H1 (cell line): ENCODE measurements around the gene USHBP1.

ENCODE experiments used
- EZH2 ChIP-seq: fragments of 200-600 bp; sonication (generic); IDR thresholded peaks from 2 replicates; pipeline ENCODE4 v1.7.1; 2012; ENCODE audit warnings: low read depth, mild to moderate bottlenecking, moderate library complexity, low read length, inconsistent platforms; ENCODE audit not compliant: severe bottlenecking
- MAFK ChIP-seq: IDR thresholded peaks from 2 replicates; pipeline ENCODE4 v1.6.1; 2012; ENCODE audit warnings: low read depth, mild to moderate bottlenecking, improper control_type of control experiment, low read length
- POLR2A ChIP-seq, 2 experiments: IDR thresholded peaks; 1 replicate in 1 of 2; 2 replicates in 1 of 2; pipeline ENCODE4 v1.6.1; 2011; ENCODE audit warnings: low read depth in 2 of 2, low read length in 2 of 2, mild to moderate bottlenecking in 2 of 2; ENCODE audit errors: control extremely low read depth in 1 of 2

DNA sequence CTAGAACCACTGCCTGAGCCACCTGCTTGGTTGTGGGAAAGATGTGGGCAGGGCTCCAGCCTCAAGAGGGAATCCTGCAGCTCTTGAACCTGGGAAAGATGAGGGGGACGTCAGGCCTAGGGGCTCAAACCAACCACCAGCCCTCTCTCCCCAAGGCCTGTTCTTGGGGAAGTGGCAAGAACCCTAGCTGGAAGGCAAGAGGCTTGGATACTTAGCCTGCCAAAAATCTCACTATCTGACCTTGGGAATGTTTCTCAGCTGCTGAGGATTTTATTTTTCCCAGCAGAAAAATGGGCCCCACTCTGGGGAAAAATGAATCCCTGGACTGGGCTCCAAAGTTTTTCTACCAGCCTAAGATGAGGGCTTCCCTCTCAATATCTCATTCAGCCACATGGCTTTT, 4.6 kb downstream of the USHBP1 start:
- no peak for TF ChIP-seq EZH2
- no peak for TF ChIP-seq MAFK
- no peak for TF ChIP-seq POLR2A (IDR thresholded peaks at IDR 0.05; ENCODE audit: control extremely low read depth in 1 of 2, low read depth in 2 of 2, low read length in 2 of 2)
